Bone marrow (tissue), 2 donors: ENCODE data around the gene SLC38A6.

Experiments
- DNase-seq, 2 donors: peaks; one replicate each; lab custom pipeline; 2025; lab: John Stamatoyannopoulos, UW

The SLC38A6 gene

DNA sequence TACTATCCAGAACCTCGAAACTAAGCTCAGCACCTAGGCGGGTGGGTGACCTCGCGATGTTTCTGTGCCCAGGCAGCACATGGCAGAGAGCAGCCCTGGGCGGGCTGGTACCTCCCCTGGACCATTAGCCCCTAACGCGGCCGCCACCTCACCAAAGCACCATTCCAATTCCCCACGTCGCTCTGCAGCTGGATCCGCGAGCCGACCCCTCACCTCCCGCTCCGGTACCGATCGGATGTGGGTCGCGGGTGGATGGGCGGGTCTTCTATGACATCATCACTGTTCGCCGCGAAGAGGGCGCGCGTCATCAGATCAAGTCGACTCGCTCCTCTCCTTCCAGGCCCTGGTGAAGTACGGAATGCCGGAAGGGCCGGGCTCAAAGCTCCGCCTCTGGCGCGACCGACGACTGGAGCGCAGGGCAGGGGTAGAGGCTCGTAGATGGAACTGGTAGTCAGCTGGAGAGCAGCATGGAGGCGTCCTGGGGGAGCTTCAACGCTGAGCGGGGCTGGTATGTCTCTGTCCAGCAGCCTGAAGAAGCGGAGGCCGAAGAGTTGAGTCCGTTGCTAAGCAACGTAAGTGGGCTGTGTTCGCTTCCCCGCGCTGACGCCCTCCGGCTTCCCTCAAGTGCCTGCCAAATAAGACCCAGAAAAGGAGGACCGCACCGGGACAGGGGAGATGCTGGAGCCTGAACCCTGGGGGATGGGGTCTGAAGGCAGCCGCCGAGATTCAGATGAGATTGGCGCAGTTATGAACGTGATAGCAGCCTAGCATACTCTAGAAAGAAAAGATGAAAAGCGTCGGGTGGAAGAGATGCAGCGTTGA is at the start of gene SLC38A6, which contains the start of gene TRMT5:
SLC38A6 (plus strand) TSS at position 435 of the 822 bp plus-strand sequence; CDS start at position 468, 33 bp downstream.
TRMT5 (minus strand) TSS at position 269 of the 822 bp plus-strand sequence; CDS start at position 163, 106 bp downstream.
- peak; percentile 59 to 86 for DNase-seq

DNA sequence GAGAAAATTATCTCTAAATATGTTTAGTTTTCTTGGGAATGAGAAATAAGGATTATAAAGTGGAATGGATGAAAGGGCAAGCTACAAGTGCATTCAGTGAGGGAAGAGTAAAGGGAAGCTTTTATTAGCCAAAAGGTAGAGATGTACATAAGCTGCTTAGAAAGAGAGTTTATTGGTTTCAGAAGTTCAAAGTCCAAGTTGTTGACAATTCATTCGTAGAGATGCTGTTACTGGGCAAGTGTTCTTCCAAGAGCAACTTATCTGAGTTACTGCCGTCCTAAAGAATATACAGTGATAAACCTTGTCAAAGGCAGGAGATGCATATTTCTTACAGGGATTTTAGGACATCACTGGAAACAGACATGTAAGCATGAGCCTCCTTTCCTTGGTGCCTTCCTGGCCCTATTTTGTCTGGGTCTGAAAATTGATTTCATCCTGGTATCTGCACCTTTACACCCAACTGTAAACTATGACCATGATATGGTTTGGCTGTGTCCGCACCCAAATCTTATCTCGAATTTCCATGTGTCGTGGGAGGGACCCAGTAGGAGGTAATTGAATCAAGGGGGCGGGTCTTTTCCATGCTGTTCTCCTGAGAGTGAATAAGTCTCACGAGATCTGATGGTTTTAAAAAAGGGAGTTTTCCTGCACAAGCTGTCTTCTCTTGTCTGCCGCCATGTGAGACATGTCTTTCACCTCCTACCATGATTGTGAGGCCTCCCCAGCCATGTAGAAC is 47.0 kb upstream of the SLC38A6 start:
- DNase-seq: no peak

GRCh38 chr14:60935319-60935718 is 45.7 kb upstream of the SLC38A6 start:
- no peak for DNase-seq

DNA sequence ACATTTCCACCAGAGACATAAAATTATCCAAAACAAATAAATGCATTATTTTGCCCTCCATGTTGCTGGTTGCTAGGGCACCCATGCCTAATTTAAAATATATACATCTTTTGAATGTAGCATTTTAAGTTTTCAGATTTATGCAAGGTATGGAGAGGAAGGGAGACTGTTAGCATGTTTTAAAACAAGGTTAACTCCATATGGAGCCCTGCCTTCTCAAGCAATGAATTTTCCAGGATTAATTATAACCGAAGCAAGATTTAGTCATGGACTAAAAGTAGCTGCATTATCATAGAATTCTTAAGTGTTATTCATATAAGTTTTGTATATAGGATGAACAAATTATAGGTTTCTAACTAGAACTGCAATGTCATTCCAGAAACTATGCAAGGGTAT is 37.4 kb upstream of the SLC38A6 start:
- no peak for DNase-seq

DNA sequence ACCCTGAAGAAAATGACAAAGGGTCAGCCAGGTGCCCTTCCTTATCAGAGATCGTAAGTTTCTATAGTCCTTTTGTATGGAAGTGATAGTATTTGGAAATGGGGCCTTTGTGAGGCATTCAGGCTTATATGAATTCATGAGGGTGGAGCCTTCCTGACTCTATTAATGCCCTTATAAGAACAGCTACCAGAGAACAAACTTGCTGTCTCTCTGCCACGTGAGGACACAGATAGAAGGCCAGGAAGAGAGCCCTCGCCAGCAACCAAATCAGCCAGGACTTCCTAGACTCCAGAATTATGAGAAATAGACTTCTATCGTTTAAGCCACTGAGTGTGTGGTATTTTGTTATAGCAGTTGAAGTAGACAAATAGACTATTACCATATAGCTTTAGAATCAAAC is 36.8 kb upstream of the SLC38A6 start:
- no peak for DNase-seq

DNA sequence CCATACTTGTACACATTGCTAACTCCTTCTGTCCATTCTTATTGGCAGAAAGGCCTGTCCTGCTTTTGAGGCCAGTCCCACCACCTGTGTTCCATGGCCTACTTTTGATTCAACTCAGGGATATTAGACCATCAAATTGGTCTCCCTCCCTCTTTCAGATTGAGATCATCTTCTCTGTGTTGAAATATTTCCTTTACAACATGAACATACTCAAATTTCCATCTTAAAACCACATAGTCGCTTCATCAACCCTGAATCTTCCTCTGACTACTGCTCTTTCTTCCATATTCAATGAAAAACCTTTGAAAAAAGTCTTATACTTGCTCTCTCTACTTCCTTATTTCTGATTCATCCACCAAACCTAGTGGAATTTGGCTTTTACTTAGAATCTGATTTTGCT is 35.1 kb upstream of the SLC38A6 start:
- DNase-seq: no peak

GRCh38 chr14:60946773-60947172 is 34.3 kb upstream of the SLC38A6 start:
- DNase-seq: no peak

DNA sequence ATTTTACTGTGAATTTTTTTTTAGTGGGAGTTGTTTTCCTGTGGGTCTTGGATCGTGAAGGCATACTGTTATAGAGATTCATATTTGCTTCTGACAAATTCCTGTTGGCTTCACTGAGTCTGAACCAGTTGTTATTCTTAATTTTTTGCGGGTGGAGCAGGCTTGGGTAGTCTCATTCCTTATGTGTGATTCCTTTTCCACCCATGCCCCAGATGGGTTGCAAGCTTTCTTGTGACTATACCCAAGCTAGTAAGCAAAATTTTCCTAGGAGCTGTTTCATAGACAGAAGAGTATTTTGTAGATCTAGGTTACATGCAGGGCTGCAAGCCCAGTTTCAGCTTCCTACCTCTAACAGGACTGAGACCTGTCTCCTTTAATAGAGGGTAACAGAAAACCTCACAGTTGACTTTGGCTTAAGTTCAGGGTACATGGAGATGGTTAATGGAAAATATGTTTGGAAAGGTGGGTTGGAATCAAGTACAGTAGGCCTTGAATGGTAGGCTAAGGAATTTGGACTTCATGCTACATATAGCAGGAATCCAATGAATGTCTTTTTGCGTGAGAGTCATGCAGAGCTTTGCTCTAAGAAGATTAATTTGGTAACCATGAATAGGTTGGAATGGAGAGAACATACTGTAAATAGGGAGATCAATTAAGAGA is 29.1 kb upstream of the SLC38A6 start:
- DNase-seq: no peak

DNA sequence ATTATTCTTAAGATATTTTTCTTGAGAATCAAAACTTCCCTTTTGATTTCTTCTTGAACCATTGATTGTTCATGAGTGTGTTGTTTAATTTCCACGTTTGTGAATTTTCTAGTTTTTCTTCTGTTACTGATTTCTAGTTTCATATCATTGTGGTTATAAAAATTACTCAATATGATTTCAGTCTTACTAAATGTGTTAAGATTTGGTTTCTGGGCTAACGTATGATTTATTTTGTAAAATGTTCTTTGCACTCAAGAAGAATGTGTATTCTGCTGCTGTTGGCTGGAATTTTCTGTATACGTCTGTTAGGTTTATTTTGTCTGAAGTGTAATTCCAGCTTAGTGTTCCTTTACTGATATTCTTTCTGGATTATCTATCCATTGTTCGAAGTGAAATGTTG is 24.8 kb upstream of the SLC38A6 start:
- DNase-seq: no peak

DNA sequence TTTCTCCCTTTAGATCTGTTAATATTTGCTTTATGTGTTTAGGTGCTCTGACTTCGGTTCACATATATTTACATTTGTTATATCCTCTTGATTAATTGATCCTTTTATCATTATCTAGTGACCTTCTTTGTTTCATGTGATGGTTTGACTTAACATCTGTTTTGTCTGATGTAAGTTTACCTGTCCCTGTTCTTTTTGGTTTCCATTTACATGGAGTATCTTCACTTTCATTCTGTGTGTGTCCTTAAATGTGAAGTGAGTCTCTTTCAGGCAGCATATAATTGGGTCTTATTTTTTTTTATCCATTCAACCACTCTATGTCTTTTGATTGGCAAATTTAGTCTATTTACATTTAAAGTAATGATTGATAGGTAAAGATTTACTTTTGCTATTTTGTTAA is 24.4 kb upstream of the SLC38A6 start:
- no peak for DNase-seq

GRCh38 chr14:60958146-60958545 is 22.9 kb upstream of the SLC38A6 start:
- no peak for DNase-seq

- no peak for DNase-seq
These were observed 17.3 kb upstream of the SLC38A6 start for GRCh38 chr14:60963761-60964160.

- DNase-seq: no peak
These were observed 16.1 kb upstream of the SLC38A6 start for GRCh38 chr14:60964904-60965303.

DNA sequence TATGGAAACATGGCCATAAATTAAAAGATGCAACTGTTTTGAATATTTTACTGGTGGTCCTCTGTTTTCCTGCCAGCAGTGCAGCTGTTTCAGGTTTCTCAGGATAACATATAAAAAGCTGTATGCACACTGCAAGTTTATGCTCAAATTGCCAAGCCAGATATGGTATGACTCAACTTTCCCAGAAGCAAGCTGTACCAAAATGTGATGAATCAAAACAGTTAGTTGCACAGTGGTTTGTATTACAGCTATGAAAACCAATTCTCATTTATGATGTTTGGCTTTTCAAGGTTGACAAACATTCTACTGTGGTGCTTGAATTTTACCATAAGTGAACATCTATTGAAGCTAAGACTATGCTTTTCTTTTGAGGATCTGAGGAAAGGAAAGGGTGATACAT is 15.6 kb upstream of the SLC38A6 start:
- DNase-seq: no peak

DNA sequence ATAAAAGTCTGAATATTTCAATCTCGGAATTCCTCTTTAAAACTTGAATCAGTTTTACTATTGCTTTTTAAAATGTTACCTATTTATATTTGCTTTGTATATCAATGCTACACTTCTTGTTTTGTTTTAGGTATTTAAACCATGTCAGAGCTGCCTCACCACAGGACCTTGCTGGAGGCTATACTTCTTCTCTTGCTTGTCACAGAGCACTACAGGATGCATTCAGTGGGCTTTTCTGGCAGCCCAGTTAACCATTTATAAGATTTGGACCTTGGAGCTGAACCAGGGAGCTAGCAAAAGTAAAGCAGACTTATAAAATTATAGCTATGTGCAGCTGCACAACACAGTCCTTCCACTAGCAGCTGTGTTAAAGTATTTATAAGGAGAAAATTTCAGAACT is 12.9 kb upstream of the SLC38A6 start:
- DNase-seq: no peak

DNA sequence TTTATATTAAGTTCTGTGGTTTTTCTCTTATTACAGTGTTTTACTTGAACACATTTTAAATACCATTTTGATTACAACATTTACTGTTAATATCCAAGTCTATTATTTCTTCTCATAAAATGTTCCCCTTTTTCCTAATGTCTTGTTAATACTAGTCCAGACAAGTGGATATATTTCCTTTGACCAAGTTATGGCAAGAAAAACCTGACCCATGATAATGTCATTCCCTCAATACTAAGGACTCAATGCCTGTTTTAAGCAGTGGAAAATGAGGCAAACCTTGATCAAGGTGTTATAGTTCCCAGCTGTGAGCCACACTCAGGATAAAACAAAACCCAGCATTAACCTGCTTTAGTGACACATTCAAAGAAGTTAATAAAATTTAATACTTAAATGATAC is 12.4 kb upstream of the SLC38A6 start:
- DNase-seq: no peak

DNA sequence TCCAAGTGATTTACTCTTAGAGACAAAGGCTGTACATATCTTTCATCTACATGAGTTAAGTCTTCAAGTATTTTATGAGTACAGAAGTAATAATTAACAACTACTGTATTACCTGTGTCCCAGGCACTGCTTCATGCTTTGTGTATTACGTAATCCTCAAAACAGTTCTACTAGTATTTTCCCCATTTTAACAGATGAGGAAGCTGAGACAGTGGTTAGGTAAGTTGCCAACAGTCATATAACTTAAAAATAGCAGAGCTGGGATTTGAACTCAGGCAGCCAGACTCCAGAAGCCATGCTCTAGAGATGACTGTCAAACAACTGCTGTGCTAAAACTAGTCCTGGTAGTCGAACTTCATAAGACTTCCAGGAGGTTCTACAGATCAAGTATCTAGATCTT is 10.9 kb upstream of the SLC38A6 start:
- DNase-seq: no peak

DNA sequence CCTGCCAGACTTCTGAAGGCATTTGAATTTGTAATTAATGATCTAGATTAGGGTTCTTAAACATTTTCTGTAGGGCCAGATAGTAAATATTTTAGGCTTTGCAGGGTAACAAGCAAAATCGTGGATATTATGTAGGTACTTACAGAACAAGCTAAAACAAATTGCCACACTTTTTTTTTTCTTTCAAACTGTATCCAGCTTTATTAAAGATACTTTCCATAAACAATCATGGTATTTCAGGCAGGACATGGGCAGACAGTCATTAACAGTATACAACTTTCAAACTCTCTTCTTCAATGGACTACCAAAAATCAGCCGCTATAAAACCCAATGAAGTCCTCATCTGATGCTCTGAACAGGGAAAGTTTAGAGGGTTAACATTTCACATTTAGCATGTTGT is 9.8 kb upstream of the SLC38A6 start:
- DNase-seq: no peak

GRCh38 chr14:60972295-60972694 is 8.8 kb upstream of the SLC38A6 start:
- DNase-seq: no peak

DNA sequence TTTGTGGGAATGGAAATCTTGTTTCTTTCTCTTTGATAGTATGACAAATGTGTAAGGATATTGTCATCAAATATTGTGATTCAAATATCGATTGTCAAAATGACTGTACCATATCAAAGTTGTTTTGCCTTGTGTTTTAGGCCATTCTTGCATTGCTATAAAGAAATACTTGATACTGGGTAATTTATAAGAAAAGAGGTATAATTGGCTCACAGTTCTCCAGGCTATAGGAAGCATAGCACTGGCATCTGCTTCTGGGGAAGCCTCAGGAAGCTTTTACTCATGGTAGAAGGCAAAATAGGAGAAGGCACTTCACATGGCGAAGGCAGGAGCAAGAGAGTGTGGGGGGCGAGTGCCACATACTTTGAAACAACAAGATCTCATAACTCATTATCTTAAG is 8.0 kb upstream of the SLC38A6 start:
- no peak for DNase-seq

GRCh38 chr14:60974090-60974651 is 6.9 kb upstream of the SLC38A6 start:
- no peak for DNase-seq

DNA sequence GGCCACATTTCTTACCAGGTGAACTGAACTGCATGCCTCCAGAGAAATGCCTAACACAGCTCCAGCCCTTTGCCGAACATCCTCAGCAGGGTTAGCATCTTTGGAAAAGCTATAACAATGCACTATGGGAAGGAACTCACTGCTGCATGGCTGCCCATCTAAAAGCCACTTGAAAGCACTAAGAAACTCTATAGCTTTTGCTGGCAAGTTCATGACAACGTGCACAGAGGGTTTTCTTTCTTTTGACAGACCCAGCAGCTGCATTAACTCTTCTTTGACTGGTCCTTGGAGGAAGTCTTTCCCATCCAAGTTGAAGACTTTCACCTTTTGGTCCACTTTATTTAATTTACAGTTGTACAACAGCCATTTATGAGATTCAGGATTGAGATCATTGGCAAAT is 5.5 kb upstream of the SLC38A6 start:
- DNase-seq: no peak
